H9 (cell line): ENCODE results near the gene SELENBP1. TPM values are rescaled to one million over a fixed set of nuclear protein-coding genes. Genes with fewer than 3 reads are reported as not detected.

Experiments used
- DNase-seq: peaks from one replicate; pipeline ENCODE4 v3.0.0-alpha.2; 2017
- H2AFZ ChIP-seq: one replicate; pipeline ENCODE4 v1.6.1; 2013; ENCODE audit warnings: mild to moderate bottlenecking, low read length, control low read depth, moderate library complexity
- H2AK5ac ChIP-seq: 2 replicates; pipeline ENCODE4 v1.6.1; 2013; ENCODE audit warnings: low read length, control low read depth, mixed read lengths; ENCODE audit not compliant: insufficient read length
- H2BK120ac ChIP-seq: one replicate; pipeline ENCODE4 v1.6.1; 2013; ENCODE audit warnings: low read depth, mild to moderate bottlenecking, low read length, control low read depth, inconsistent platforms; ENCODE audit not compliant: poor library complexity, severe bottlenecking
- H2BK12ac ChIP-seq: 2 replicates; pipeline ENCODE4 v1.6.1; 2013; ENCODE audit warnings: low read length, control low read depth, mixed read lengths, low read depth; ENCODE audit not compliant: insufficient read length
- H2BK15ac ChIP-seq: 2 replicates; pipeline ENCODE4 v1.6.1; 2013; ENCODE audit warnings: low read depth, low read length, control low read depth
- H2BK20ac ChIP-seq: one replicate; pipeline ENCODE4 v1.6.1; 2013; ENCODE audit warnings: low read depth, mild to moderate bottlenecking, low read length, control low read depth, inconsistent platforms; ENCODE audit not compliant: poor library complexity, severe bottlenecking
- H2BK5ac ChIP-seq: 2 replicates; pipeline ENCODE4 v1.6.1; 2013; ENCODE audit warnings: low read length, control low read depth, mixed read lengths; ENCODE audit not compliant: insufficient read length
- H3K14ac ChIP-seq: 2 replicates; pipeline ENCODE4 v1.6.1; 2013; ENCODE audit warnings: low read length, control low read depth; ENCODE audit not compliant: insufficient read depth
- H3K18ac ChIP-seq: 2 replicates; pipeline ENCODE4 v1.6.1; 2013; ENCODE audit warnings: low read depth, mild to moderate bottlenecking, mixed read lengths, low read length, control low read depth; ENCODE audit not compliant: insufficient read length
- H3K23ac ChIP-seq: 2 replicates; pipeline ENCODE4 v1.6.1; 2013; ENCODE audit warnings: low read length, control low read depth, mixed read lengths, low read depth; ENCODE audit not compliant: insufficient read length
- H3K23me2 ChIP-seq: 2 replicates; pipeline ENCODE4 v1.6.1; 2013; ENCODE audit warnings: low read depth, mild to moderate bottlenecking, mixed read lengths, low read length, control low read depth; ENCODE audit not compliant: insufficient read length, poor library complexity, severe bottlenecking
- H3K27ac ChIP-seq: 2 replicates; pipeline ENCODE4 v1.5.1; 2013; ENCODE audit warnings: low read length, control low read depth, mixed read lengths, low read depth; ENCODE audit not compliant: insufficient read length
- H3K27me3 ChIP-seq: 2 replicates; pipeline ENCODE4 v1.6.1; 2013; ENCODE audit warnings: low read length, control low read depth, inconsistent platforms; ENCODE audit not compliant: insufficient read depth
- H3K4ac ChIP-seq: 2 replicates; pipeline ENCODE4 v1.6.1; 2013; ENCODE audit warnings: low read depth, mild to moderate bottlenecking, control low read depth, inconsistent platforms, low read length, moderate library complexity
- H3K4me1 ChIP-seq: 2 replicates; pipeline ENCODE4 v1.6.1; 2013; ENCODE audit warnings: low read length, control low read depth, inconsistent platforms; ENCODE audit not compliant: insufficient read depth
- H3K4me2 ChIP-seq: 2 replicates; pipeline ENCODE4 v1.6.1; 2013; ENCODE audit warnings: low read length, control low read depth, mixed read lengths; ENCODE audit not compliant: insufficient read length, insufficient read depth
- H3K56ac ChIP-seq: 2 replicates; pipeline ENCODE4 v1.6.1; 2013; ENCODE audit warnings: low read depth, mild to moderate bottlenecking, mixed read lengths, low read length, control low read depth; ENCODE audit not compliant: insufficient read length
- H3K79me1 ChIP-seq: 2 replicates; pipeline ENCODE4 v1.6.1; 2013; ENCODE audit warnings: low read depth, mild to moderate bottlenecking, moderate library complexity, low read length, control low read depth, inconsistent platforms; ENCODE audit not compliant: insufficient read depth, poor library complexity, severe bottlenecking
- H3K79me2 ChIP-seq: 2 replicates; pipeline ENCODE4 v1.6.1; 2013; ENCODE audit warnings: low read length, control low read depth, inconsistent platforms; ENCODE audit not compliant: insufficient read depth
- H3K9ac ChIP-seq: 2 replicates; pipeline ENCODE4 v1.6.1; 2013; ENCODE audit warnings: low read length, control low read depth, mixed read lengths; ENCODE audit not compliant: insufficient read length; ENCODE audit errors: extremely low read depth
- H3K9me3 ChIP-seq: one replicate; pipeline ENCODE4 v1.6.1; 2013; ENCODE audit warnings: low read depth, low read length, inconsistent platforms; ENCODE audit not compliant: control insufficient read depth
- H3T11ph ChIP-seq: one replicate; pipeline ENCODE4 v1.6.1; 2013; ENCODE audit warnings: mild to moderate bottlenecking, low read length, control low read depth, inconsistent platforms
- H4K20me1 ChIP-seq: one replicate; pipeline ENCODE4 v1.6.1; 2013; ENCODE audit not compliant: control insufficient read depth, insufficient read length, insufficient read depth
- H4K5ac ChIP-seq: 2 replicates; pipeline ENCODE4 v1.6.1; 2013; ENCODE audit warnings: low read depth, mild to moderate bottlenecking, mixed read lengths, low read length, control low read depth; ENCODE audit not compliant: insufficient read length
- H4K8ac ChIP-seq: replicated peaks from 2 replicates; pipeline ENCODE4 v1.6.1; 2013; ENCODE audit warnings: low read length, control low read depth, mixed read lengths, low read depth; ENCODE audit not compliant: insufficient read length
- H4K91ac ChIP-seq: 2 replicates; pipeline ENCODE4 v1.6.1; 2013; ENCODE audit warnings: low read depth, mild to moderate bottlenecking, moderate library complexity, mixed read lengths, low read length, control low read depth; ENCODE audit not compliant: insufficient read length
- H3K27ac Mint-ChIP-seq, 3 experiments: 2 replicates in 2 of 3; 3 replicates in 1 of 3; pipeline ENCODE4 v1.8.0; 2020 to 2021; ENCODE audit warnings: mixed read lengths in 3 of 3, mild to moderate bottlenecking in 1 of 3, moderate library complexity in 1 of 3
- H3K27me3 Mint-ChIP-seq: 2 replicates; pipeline ENCODE4 v1.8.0; 2021; ENCODE audit warnings: low read depth, mild to moderate bottlenecking, moderate library complexity, mixed read lengths
- H3K36me3 Mint-ChIP-seq, 3 experiments: 2 replicates in 2 of 3; 3 replicates in 1 of 3; pipeline ENCODE4 v1.8.0; 2020 to 2021; ENCODE audit warnings: low read depth in 3 of 3, mixed read lengths in 3 of 3; ENCODE audit not compliant: insufficient read depth in 1 of 3
- H3K4me1 Mint-ChIP-seq, 2 experiments: 2 replicates each; pipeline ENCODE4 v1.8.0; 2020; ENCODE audit warnings: mixed read lengths in 2 of 2
- H3K4me3 Mint-ChIP-seq, 2 experiments: 2 replicates in 1 of 2; 3 replicates in 1 of 2; pipeline ENCODE4 v1.8.0; 2020 to 2021; ENCODE audit warnings: mild to moderate bottlenecking in 2 of 2, mixed read lengths in 2 of 2, moderate library complexity in 1 of 2
- H3K9me3 Mint-ChIP-seq, 2 experiments: 2 replicates in 1 of 2; 3 replicates in 1 of 2; pipeline ENCODE4 v1.8.0; 2020; ENCODE audit warnings: mild to moderate bottlenecking in 2 of 2, mixed read lengths in 2 of 2, moderate library complexity in 1 of 2
- CTCF ChIP-seq: fragments of 200-600 bp; sonication (generic); conservative IDR thresholded peaks from 3 replicates; pipeline ENCODE4 v1.8.0; 2021; ENCODE audit warnings: antibody characterized with exemption, mild to moderate bottlenecking
- WGBS: extraction: QIAGEN DNeasy Blood & Tissue Kit; methylation state at CpG from one replicate; pipeline ENCODE4 v1.1.7; 2013; ENCODE audit warnings: missing lambda C conversion rate, low lambda C conversion rate, mixed read lengths; ENCODE audit not compliant: insufficient read length; ENCODE audit errors: extremely low coverage; 5-methylcytosine and 5-hydroxymethylcytosine counted together
- total RNA-seq: library from RNA; stranded (reverse); gene quantifications from 2 replicates; pipeline ENCODE4 v1.2.1, GENCODE V29; 2021

SELENBP1 gene
- total RNA-seq, 1 experiment from 2014 or later: 14.2 TPM

- no peaks in the 10 kb centered on the region for H3K79me2 ChIP-seq
- H3K4me1 ChIP-seq: no peaks in the 10 kb centered on the region
- Mint-ChIP-seq H3K9me3 (no peaks in the 10 kb centered on the region), H3K4me1 (peaks cover 0 to 2% of the 10 kb centered on the region in 2 experiments; a peak in 1 of 4 replicates), H3K27ac (peak overlapping the region in 1 of 3 experiments; percentile 83; a peak in 1 of 7 replicates), H3K27me3 (no peaks in the 10 kb centered on the region), H3K4me3 (no peak overlapping the region), H3K36me3 (peaks cover 47 to 96% (median 87%) of the 10 kb centered on the region in 3 experiments; a peak in 6 of 7 replicates)
- H2BK120ac ChIP-seq: no peak overlapping the region
- no peak overlapping the region for H3K9ac ChIP-seq
- no peaks in the 10 kb centered on the region for H3K23me2 ChIP-seq
- no peak overlapping the region for H2BK15ac ChIP-seq
- no peak overlapping the region for H3K14ac ChIP-seq
- H3K27me3 ChIP-seq: no peaks in the 10 kb centered on the region
- no peak for TF ChIP-seq CTCF
- H2BK20ac ChIP-seq: no peak overlapping the region
- no peak overlapping the region for H3K27ac ChIP-seq
- H3T11ph ChIP-seq: no peak overlapping the region
- no peak overlapping the region for H2AFZ ChIP-seq
- no peak overlapping the region for H3K56ac ChIP-seq
- no peak overlapping the region for H2BK12ac ChIP-seq
- no peak overlapping the region for H4K5ac ChIP-seq
- no peak overlapping the region for H4K8ac ChIP-seq
- H3K4me2 ChIP-seq: no peak overlapping the region
- no peaks in the 10 kb centered on the region for H3K9me3 ChIP-seq
- no peaks in the 10 kb centered on the region for H4K20me1 ChIP-seq
- no peak overlapping the region for H3K4ac ChIP-seq
- H3K79me1 ChIP-seq: no peaks in the 10 kb centered on the region
- DNase-seq: no peak
- H3K18ac ChIP-seq: no peak overlapping the region
- no peak overlapping the region for H2AK5ac ChIP-seq
- H3K23ac ChIP-seq: no peak overlapping the region
- H4K91ac ChIP-seq: no peak overlapping the region
- WGBS: no CpG with 5 or more reads among the region's 8 CpGs
- no peak overlapping the region for H2BK5ac ChIP-seq
Measured at GRCh38 chr1:151406176-151406575, 33.7 kb upstream of the SELENBP1 start.
